Mucosa of stomach (tissue), 1 donor: ENCODE data around the gene GLYATL1.

Experiments
- H3K27me3 ChIP-seq: one replicate; pipeline ENCODE4 v1.7.0; 2013; ENCODE audit warnings: mild to moderate bottlenecking, low read length; ENCODE audit not compliant: control insufficient read depth, insufficient read depth
- H3K36me3 ChIP-seq: one replicate; pipeline ENCODE4 v1.7.0; 2013; ENCODE audit warnings: low read length; ENCODE audit not compliant: control insufficient read depth, insufficient read depth
- H3K4me1 ChIP-seq: one replicate; pipeline ENCODE4 v1.7.0; 2013; ENCODE audit warnings: mild to moderate bottlenecking, low read length; ENCODE audit not compliant: control insufficient read depth, insufficient read depth
- H3K4me3 ChIP-seq: one replicate; pipeline ENCODE4 v1.7.0; 2013; ENCODE audit warnings: low read length
- H3K9ac ChIP-seq: one replicate; pipeline ENCODE4 v1.7.0; 2013; ENCODE audit warnings: mild to moderate bottlenecking, low read length, moderate library complexity
- H3K9me3 ChIP-seq: one replicate; pipeline ENCODE4 v1.7.0; 2013; ENCODE audit warnings: mild to moderate bottlenecking, low read length, moderate library complexity; ENCODE audit not compliant: control insufficient read depth
- donor health status: Pancreatic carcinoma.

Gene GLYATL1, protein sequence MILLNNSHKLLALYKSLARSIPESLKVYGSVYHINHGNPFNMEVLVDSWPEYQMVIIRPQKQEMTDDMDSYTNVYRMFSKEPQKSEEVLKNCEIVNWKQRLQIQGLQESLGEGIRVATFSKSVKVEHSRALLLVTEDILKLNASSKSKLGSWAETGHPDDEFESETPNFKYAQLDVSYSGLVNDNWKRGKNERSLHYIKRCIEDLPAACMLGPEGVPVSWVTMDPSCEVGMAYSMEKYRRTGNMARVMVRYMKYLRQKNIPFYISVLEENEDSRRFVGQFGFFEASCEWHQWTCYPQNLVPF

DNA sequence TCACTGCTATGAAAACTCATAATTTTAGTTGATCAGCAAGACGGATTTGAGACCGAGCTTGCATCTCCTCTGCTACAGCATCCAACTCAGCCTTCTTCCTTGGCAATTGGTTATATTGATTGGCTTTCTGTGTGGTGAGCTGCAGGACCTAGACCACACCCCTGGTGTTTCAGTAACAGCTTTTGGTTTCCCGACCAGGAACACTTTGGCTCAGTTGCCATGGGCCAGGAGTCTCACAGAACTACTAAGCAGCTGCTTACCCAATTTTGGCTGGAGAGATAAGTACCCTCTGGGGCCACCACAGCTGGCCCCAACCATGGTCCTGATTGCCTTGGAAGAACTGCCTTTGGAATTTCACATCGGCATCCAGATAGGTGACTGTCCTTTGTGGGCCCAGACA is at the start of gene GLYATL1:
Gene GLYATL1 (plus strand): TSS at position 212 of the 400 bp plus-strand sequence. CDS start 7,600 bp downstream, outside the sequence.
- no peaks in the 10 kb centered on the region for H3K36me3 ChIP-seq
- no peak within 1 kb of the TSS for H3K9ac ChIP-seq
- H3K4me1 ChIP-seq = no peaks in the 10 kb centered on the region
- no peaks in the 10 kb centered on the region for H3K9me3 ChIP-seq
- H3K27me3 ChIP-seq = no peaks in the 10 kb centered on the region
- no peak within 1 kb of the TSS for H3K4me3 ChIP-seq

DNA sequence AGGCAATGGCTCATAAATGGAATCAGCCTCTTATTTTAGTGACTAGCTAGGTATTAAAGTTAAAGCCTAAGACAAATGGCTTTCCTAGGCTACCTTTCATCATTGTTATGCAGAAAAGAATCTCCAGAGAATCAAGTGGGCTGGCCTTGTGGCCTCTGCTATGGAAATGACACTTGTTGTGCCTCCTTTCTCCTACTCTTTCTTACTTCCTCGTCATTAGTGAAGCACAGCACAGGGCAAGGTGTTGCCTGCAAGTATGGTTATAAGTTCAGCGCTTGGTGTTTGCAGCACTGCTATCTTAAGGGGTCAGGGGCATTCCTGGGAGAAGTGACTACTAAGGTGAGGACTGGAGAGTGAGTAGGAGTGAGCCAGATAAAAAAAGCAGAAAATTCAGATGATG is 45.4 kb upstream of the GLYATL1 start:
- no peak overlapping the region for H3K4me3 ChIP-seq
- no peaks in the 10 kb centered on the region for H3K27me3 ChIP-seq
- no peaks in the 10 kb centered on the region for H3K36me3 ChIP-seq
- H3K9me3 ChIP-seq = no peaks in the 10 kb centered on the region
- H3K4me1 ChIP-seq = no peaks in the 10 kb centered on the region
- H3K9ac ChIP-seq = no peak overlapping the region

DNA sequence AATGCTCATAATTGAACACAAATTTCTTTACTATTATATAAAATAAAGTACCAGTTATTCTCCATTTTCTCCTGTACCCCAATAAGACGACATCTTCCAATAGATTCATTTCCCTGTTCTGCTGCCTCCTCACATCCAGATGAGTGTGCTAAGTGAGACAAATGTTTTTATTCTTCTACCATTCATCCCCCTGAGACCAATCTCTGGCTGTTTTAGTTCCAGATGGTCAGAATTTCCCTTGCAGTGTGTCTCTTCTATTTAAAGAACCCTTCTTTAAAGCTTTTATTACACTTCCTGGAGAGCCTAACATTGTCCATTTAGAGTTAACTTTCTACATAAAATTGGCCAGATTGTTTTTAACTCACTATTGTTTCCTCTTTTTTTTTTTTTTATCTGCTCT is 41.2 kb upstream of the GLYATL1 start:
- H3K4me3 ChIP-seq = no peak overlapping the region
- H3K9me3 ChIP-seq = no peaks in the 10 kb centered on the region
- no peaks in the 10 kb centered on the region for H3K4me1 ChIP-seq
- H3K36me3 ChIP-seq = no peaks in the 10 kb centered on the region
- no peaks in the 10 kb centered on the region for H3K27me3 ChIP-seq
- no peak overlapping the region for H3K9ac ChIP-seq

DNA sequence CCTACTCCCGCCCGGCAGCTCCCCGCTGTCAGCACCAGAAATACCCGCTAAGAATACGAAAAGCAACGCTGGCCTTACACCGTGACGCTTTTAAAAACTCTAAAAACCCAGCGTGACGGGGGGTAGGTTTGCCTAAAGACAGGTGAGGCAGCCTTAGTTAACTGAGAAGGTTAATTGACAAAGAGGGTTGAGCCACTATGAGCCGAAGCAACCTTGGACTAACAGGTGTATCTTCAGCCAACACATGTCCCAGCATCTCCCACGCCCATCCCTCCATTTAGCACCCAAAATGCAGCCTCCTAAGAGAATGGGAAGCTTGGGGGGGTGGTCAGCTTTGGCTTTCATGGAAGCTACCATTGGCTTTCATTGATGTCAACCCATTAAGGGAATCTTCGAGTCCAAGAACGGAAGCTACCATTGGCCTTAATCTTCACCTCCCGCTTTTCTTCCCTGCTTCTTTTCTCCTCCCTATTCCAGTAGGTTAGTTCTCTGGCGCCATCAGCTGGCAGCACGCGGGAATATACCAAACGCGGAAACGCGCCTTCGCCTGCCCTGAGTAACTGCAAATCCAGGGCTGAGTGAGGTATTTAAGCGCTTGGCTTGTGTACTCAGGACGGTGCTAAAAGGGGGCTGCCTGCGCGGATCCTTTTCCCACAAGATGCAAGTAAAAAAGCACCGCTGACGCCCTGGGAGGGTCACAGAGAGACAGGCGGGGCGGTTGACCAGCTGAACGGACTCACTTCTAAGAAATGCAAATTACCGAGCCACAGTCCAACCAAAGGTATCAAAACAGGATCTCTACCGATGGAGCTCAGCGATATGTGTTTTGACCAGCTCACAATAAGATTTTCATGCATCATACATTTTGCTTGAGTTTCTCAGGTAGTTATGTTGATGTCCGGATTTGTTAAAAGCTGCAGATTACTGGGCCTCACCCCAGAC is 38.5 kb upstream of the GLYATL1 start:
- Histone ChIP-seq H3K4me1 (peaks cover 5% of the 10 kb centered on the region), H3K27me3 (peaks cover 12% of the 10 kb centered on the region), H3K9ac (no peak overlapping the region), H3K9me3 (no peaks in the 10 kb centered on the region), H3K36me3 (no peaks in the 10 kb centered on the region), H3K4me3 (no peak overlapping the region)

DNA sequence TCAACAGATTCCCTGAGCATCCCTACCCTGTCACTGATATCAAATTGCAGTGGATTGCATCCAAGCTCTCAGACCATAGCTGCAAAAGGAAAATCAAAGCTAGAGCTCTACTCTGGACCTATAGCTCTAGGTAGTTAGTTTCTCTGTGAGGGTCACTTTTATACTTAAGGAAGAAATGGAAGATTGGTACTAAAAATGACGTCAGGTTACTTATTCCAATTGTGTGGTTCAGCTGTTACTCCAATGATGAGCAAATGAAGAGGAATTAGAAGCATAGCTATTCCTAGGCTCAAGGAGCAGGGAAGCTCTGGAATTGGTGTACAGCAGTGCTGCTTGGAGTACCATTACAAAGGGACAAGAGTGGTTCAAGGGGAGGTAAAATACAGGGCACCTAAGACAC is 36.4 kb upstream of the GLYATL1 start:
- no peaks in the 10 kb centered on the region for H3K9me3 ChIP-seq
- H3K36me3 ChIP-seq = no peaks in the 10 kb centered on the region
- no peak overlapping the region for H3K9ac ChIP-seq
- H3K4me3 ChIP-seq = no peak overlapping the region
- peaks cover 19% of the 10 kb centered on the region for H3K27me3 ChIP-seq
- H3K4me1 ChIP-seq = peaks cover 5% of the 10 kb centered on the region

DNA sequence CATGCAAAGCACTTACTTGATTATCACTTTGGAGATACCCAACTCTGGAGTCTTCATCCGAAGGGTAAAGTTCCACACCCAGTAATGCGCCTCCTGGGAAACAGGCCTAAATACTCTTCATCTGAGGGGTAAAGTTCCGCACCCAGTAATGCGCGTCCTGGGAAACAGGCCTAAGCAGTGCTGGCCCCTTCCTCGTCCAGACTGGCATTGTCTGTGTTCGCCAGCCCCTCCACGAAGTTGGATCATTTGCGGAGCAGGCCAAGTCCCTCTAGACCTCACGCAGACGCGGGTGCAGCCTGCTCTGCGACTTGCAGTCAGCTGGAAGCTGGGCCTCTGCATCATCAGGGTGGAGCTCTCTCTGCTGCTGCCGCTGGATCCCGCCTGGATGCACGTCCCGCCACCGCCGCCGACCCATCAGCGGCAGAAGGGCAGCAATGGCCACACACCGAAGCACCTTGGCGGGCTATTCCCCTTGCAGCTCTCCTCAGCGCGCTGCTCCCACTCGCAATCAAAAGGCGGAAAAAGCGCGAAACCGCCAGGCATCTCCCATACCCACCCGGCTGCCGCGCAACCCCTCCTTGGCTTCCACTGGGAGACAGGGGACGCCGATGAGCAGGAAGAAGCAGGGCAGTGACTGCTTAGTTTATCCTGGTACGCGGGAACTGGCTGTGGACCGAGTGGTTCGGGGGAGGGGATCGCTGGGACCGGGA is 34.1 kb upstream of the GLYATL1 start:
- Histone ChIP-seq H3K27me3 (peaks cover 19% of the 10 kb centered on the region), H3K9ac (no peak overlapping the region), H3K9me3 (no peaks in the 10 kb centered on the region), H3K36me3 (no peaks in the 10 kb centered on the region), H3K4me1 (peaks cover 5% of the 10 kb centered on the region), H3K4me3 (no peak overlapping the region)

DNA sequence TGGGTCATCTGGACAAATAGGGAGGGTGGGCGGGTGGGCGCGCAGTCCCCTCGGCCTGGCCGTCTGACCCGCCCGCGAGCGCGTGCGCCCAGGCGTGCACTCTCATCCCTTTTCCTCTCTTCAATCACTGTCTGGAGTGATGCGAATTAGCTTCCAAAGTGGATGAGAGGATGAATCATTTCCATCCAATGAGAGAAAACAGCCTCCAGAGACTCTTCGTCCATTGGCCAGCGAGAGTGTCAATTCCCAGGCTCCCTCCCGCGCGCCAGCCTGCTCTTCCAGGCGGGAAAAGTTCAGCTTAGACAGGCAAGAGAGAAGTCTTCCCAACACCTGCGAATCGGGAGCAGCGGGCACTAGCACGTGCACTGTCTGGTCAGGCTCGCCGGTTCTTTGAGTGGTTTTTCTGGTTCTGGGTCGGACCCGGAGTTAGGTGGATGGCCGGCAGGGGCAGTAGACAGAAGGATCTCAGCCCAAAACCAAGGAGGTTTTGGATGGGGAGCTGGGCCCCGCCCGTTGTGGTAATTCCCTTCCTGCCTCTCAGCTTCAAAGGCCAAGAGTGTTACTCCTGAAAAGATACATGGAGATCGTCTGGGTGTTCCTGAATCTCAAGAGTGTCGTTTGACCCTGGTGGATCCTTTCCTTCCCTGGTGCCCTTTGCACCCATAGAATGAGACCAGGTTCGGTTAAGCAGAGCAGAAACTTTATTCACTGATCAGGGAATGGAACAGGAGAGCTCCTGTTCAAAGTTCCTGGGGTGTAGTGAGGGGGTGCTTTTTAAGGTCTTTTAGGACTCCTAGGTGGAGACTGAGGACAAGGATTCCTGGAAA is 33.4 kb upstream of the GLYATL1 start:
- Histone ChIP-seq H3K4me1 (peaks cover 5% of the 10 kb centered on the region), H3K9me3 (no peaks in the 10 kb centered on the region), H3K36me3 (no peaks in the 10 kb centered on the region), H3K4me3 (no peak overlapping the region), H3K9ac (no peak overlapping the region), H3K27me3 (peaks cover 19% of the 10 kb centered on the region)

DNA sequence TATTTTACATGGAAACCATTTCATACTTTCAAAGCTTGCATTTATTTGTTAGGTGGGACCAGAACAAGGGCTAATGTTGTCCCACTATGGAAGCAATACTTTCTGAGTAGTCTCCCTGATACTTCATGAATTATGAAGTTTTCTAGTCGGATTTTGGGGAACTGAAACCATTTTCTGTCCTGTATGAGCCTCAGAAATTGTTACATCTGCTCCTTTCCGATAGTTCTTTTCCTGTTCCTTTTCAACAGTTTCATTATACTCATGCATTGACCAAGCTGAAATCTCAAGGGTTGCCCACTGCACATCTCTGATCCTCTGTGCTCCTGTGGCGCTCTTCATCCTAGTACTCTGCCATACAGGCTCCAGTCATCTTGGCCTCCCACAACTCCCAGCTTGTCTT is 31.5 kb upstream of the GLYATL1 start:
- no peak overlapping the region for H3K4me3 ChIP-seq
- no peaks in the 10 kb centered on the region for H3K36me3 ChIP-seq
- peaks cover 5% of the 10 kb centered on the region for H3K4me1 ChIP-seq
- no peak overlapping the region for H3K9ac ChIP-seq
- no peaks in the 10 kb centered on the region for H3K9me3 ChIP-seq
- H3K27me3 ChIP-seq = peaks cover 19% of the 10 kb centered on the region

DNA sequence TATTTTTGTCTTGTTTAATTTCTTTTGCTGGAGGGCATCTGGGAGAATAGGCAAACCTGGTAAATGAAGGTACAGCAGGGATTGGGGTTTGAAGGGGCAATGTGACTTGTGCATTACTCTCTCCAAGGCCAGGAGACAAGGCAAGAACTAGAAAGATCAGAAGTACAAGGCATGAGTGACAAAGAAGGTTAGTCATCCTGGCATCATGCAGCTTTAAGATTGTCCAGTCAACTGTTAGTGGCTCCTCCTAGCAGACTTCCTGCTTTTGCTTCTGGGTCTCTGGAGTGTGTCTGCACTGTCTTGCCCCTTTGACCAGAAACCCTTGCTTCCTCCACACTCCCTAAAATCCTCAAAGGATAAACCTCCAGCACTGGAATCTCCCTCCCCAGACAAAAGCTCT is 27.2 kb upstream of the GLYATL1 start:
- H3K4me3 ChIP-seq = no peak overlapping the region
- H3K27me3 ChIP-seq = no peaks in the 10 kb centered on the region
- no peaks in the 10 kb centered on the region for H3K9me3 ChIP-seq
- H3K9ac ChIP-seq = no peak overlapping the region
- no peaks in the 10 kb centered on the region for H3K4me1 ChIP-seq
- no peaks in the 10 kb centered on the region for H3K36me3 ChIP-seq

DNA sequence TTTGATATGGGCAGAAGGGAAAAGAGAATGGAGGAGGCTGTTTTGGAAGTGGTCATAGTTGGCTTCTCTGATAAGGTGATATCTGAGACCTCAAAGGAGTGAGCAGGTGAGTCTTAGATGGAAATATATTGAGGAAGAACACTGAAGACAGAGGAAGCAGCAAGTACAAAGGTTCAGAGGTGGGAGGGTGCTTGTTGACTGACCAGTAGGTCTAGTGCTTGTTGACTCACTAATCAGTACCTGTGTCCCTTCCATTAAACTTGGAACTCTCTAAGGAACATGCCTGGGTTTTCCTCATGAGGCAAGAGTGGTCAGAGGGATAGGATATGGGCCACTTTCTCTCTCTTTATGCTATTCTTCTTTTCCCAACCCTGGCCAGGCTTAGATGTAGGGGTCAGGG is 25.6 kb upstream of the GLYATL1 start:
- H3K9ac ChIP-seq = no peak overlapping the region

DNA sequence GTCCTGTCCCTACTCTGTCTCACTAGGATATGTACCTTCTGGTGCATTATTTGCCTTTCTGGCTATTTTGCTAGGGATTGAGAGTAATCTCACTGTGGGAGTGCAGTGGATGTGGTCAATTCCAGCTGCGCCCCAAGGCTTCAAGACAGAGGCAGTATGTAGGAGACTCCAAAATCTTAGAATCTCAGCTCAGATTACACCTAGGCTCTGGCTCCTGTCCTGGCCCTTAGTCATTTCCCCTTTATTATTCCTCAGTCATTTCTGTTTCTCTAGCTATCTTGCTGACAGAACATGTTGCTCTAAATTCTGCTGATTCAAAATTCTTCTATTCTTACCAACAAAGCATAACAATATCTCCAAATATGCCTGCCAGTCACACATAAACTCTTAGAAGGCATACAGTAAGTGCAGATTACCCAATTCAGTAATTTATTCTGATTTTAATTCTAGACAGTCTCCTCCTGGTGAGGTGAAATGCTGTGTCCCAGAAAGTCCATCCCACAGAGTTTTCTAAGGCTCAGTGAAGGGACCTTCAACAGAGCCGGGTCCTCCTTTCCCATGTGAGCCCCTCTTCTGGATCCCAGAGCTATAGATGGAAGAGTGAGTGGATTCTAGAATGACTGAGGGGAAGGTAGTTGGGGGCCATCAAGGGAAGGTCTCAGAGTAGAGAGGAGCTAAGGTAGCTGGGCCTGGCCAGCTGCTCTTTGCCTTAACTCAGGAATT is 24.3 kb upstream of the GLYATL1 start:
- no peaks in the 10 kb centered on the region for H3K4me1 ChIP-seq
- no peak overlapping the region for H3K9ac ChIP-seq
- no peaks in the 10 kb centered on the region for H3K36me3 ChIP-seq
- no peak overlapping the region for H3K4me3 ChIP-seq
- no peaks in the 10 kb centered on the region for H3K9me3 ChIP-seq
- no peaks in the 10 kb centered on the region for H3K27me3 ChIP-seq

More for the DNA sequence above, 25.6 kb upstream of the GLYATL1 start:
- H3K36me3 ChIP-seq = no peaks in the 10 kb centered on the region
- H3K9me3 ChIP-seq = no peaks in the 10 kb centered on the region
- no peaks in the 10 kb centered on the region for H3K27me3 ChIP-seq
- H3K4me1 ChIP-seq = no peaks in the 10 kb centered on the region
- no peak overlapping the region for H3K4me3 ChIP-seq
